Measurements from ENCODE around the gene MPV17.
"Not testable (repeated sequence)": the region's sequence is repeated elsewhere in the genome, so short reads cannot be mapped to it uniquely, and the experiment has no call there.

Gene MPV17

DNA sequence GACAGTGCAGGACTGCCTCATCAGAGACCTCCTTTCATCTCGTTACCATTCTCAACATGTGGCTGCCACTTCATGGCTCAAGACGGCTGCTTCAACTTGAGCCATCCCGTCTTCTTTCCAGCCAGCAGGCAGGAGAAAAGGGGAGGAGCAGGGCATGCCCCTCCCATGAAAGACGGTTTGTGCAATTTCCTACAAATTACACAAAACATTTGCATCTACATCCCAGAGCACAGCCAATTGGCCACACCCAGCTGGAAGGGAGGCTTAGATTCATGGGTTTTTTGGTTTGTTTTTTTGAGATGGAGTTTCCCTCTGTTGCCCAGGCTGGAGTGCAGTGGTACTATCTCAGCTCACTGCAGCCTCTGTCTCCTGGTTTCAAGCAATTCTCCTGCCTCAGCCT is 26.4 kb downstream of the MPV17 start:
- no peak for DNase-seq

GRCh38 chr2:27294928-27295327 is 28.0 kb downstream of the MPV17 start:
- DNase-seq: no peak

GRCh38 chr2:27291865-27292264 is 31.0 kb downstream of the MPV17 start:
- no peak for DNase-seq

DNA sequence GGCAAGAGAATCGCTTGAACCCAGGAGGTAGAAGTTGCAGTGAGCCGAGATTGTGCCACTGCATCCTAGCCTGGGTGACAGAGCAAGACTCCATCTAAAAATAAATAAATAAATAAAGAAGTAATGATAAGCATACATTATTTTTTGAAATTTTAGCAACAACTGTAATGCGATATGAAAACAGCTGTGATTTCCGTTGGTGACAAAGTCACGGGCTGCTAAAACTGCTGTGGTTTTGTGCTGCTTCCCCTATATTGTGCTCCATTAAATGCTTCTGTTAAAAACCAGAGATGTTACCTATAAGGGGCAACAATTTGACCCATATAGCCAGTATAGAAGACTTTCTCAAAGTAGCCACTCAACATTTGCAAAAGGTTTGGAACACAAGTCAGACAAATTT is 32.3 kb downstream of the MPV17 start:
- DNase-seq: no peak

DNA sequence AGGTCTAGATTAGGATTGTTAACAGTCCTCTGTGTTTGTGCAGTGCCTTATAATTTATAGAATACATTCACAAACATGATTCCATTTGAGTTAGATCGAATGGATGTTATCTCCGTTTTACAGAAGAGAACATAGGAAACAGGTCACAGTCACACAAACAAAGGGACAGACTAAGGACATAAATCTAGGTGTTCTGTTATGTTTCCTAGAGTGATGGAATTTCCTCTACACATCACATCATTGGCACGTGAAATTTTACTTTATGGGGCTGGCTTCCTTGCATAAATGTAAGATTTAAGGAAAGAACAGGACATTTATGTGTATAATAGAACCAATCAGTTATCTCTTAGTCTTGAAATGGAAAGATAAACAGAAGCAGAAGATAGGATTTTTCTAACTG is 34.3 kb downstream of the MPV17 start:
- no peak for DNase-seq

DNA sequence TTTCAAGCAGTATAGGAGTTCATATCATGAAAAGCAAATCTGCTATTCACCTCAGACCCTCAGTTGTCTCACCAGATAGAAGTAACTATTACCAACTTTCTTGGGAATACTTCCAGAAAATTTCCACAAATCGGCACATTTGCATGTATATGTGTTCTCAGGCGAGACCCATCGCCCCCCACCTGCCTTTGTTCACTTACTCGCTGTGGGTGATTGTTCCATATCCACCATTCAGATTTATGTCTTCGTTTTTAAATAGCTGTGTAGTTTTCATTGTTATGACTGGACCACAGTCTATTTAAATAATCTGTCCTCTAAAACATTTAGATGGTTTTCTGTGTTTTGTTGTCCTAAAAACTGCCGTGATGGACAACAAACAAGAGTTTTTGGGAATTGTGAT is 37.4 kb downstream of the MPV17 start:
- DNase-seq: no peak

GRCh38 chr2:27284996-27285395 is 37.9 kb downstream of the MPV17 start:
- DNase-seq: no peak

GRCh38 chr2:27282892-27283291 is 40.0 kb downstream of the MPV17 start:
- DNase-seq: no peak

DNA sequence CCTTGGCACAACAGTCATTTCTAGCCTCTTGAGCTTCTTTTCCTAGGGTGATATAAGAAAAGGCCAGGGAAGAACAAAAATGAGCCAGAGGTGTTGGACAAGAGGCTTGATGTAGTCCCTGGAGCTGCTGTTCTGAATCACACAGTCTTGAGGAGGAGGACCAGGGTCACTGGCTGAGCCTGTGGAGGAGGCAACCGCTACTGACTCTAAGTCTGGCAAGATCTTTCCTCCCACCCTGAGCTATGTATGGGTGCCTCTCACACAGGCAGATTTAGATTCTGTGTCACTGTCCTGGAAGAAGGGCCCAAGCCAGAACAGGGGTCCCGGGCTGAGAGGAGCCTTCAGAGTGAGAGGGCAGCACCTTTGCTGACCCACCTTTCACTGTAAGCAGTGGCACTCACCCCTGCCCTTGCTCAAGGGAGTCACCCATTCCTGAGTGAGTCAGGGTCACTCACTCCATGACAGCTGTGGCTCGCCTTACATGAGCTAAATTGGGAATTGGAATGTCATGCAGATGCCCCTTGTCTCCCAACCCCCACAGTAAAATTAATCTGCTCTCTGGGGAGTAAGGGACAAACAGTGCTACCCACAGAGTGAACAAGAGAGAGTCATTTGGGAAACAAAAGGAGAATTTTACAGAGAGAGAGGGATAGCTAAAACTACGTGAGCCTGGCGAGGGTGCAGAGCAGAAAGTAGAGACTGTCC is 40.9 kb downstream of the MPV17 start, which contains the start of gene TRIM54:
TRIM54 (plus strand) TSS at position 575 of the 705 bp plus-strand sequence. CDS start 303 bp downstream, outside the sequence.
- no peak for DNase-seq

DNA sequence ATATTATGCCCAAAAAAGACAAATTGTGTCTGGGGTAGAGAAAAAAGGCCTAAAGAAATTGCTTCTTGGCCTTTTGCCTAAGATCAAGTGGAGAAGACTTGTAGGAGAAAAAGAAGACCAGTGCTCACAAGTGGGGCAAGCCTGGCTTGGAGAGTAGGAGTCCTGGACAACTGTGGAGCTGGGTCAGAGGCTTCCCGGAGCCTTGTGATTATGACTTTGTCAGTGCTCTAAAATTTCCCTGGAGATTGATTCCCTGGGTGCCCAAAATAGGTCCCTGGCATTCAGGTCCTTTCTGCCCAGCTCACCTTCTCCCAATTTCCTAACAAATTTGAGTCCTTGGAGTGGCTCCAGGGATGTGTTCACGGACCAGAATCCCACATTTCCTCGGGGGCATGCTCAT is 41.5 kb downstream of the MPV17 start:
- no peak for DNase-seq

DNA sequence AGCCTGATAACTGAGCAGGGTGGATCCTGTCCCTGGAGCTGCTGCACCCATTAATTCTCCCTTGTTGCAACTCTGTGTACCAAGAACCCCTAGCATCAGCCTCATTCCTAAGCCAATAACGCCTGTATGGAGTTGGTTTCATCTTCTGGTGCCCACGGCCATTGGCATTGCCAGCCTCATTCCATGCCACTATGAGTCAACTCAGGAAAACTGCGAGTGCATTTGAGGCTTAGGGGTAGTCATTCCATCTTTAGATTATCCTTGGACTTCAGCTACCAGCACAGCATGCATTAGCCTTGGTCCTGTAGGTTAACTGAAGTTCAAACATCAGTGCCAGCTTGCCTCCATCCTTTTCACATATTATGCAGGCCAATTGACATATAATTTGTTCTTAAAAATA is 42.1 kb downstream of the MPV17 start:
- DNase-seq: no peak

DNA sequence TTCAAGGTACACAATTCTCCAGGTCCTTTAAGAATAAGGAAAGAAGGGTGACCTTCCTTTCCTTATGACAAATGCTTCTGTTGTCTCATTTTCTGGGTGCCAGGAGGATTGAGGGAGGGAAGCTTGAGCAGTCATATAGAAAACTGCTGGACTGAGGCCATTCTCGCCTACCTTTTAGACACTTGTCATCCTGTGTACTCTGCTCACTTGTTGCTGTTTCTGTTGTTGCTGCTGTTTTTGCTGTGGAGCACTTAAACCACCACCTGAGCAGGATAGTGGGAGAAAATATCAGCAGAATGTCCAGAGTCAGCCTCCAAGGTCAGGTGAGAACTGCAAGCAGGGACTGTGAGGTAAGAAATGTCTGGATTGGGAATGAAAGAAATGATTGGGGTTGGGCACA is 44.9 kb downstream of the MPV17 start:
- no peak for DNase-seq

DNA sequence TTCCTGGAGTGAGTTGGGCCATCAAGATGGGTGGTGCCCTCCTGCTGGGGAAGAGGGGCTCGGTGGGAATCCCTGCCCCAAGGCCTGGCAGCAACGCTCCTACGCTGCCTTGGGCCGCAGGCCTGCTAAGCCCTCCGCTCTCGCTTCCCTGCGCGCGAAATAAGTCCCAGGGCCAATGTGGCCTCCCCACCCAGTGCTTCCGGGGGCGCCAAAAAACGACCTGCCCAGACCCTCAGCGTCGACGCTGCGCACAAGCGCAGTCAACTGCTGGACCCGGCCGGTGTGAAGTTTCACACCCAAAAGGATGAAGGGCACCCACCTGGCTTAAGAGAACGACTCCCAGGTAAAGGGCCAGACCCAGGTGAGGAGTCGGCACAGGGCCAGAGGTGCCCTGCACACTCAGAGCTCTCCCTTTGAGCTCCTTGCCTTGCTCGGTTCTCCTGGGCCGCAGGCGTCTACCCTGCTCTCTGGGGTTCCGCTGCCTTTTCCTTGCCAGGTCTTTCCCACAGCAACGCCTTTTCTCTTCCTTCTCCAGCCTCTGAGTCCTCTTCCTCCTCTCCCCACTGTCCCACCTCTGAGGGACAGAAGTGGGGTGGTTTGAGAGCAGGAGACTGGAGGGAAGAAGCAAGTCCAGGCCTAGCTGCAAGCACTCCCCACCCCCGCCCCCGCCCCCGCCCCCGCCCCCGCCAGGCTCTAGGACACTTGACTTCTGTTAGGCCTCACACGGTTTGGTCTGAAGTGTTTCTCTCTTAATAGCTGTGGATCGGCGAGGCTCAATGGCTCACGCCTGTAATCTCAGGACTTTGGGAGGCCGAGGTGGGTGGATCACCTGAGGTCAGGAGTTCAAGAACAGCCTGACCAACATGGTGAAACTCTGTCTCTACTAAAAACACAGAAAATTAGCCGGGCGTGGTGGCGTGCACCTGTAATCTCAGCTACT is 47.4 kb downstream of the MPV17 start, which contains the start of gene DNAJC5G:
DNAJC5G (plus strand) TSS at position 223 of the 940 bp plus-strand sequence. CDS start 1,296 bp downstream, outside the sequence.
- no peak for DNase-seq

DNA sequence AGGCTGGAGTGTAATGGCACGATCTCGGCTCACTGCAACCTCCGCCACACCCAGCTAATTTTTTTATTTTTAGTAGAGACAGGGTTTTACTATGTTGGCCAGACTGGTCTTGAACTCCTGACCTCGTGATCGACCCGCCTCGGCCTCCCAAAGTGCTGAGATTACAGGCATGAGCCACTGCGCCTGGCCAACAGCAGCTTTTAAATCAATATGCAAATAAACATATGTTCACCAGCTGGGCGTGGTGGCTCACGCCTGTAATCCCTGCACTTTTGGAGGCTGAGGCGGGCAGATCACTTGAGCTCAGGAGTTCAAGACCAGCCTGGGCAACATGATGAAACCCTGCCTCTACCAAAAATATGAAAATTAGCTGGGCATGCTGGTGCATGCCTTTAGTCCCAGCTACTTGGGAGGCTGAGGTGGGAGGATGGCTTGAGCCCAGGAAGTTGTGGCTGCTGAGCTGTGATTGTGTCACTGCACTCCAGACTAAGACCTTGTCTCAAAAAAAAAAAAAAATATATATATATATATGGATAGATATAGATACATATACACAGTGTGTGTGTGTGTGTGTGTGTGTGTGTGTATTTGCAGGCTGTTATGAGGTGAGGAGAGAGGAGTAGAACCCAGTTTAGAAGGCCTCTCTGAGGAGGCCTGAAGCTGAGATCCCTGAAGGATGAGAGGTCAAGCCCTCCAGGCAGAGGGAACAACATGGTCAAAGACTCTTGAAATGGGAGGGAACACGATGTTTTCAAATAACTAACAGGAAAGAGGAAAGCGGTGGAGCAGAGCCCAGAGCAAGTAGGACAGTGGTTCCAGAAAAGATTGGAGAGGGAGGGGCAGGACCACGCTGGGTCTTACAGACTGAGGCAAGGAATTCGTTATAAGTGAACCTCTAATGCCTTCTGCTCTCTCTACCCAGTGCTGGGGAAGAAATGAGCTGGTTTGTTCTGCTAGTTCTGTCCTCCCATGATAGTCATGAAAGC is 50.1 kb downstream of the MPV17 start:
- not testable (repeated sequence) for DNase-seq

GRCh38 chr2:27271631-27272340 is 51.1 kb downstream of the MPV17 start:
- DNase-seq: no peak

- no peak for DNase-seq
These were observed 52.2 kb downstream of the MPV17 start for GRCh38 chr2:27270670-27271069.

- DNase-seq: no peak
These were observed 52.8 kb downstream of the MPV17 start for GRCh38 chr2:27270131-27270530.

DNA sequence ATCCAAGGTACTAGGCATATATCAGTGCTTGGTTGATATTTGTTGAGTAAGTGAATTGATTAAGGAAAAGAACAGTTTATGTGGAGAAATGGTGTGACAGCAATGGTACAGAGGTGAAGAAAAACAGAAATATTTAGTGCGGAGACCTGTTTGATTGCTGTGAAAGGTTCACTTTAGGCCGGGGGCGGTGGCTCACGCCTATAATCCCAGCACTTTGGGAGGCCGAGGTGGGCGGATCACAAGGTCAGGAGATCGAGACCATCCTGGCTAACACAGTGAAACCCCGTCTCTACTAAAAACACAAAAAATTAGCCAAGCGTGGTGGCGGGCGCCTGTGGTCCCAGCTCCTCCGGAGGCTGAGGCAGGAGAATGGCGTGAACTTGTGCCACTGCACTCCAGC is 54.6 kb downstream of the MPV17 start:
- not testable (repeated sequence) for DNase-seq

- no peak for DNase-seq
These were observed 57.4 kb downstream of the MPV17 start for GRCh38 chr2:27265536-27265870.

- peak; percentile 50 for DNase-seq
These were observed 58.0 kb downstream of the MPV17 start for GRCh38 chr2:27264753-27265535.

DNA sequence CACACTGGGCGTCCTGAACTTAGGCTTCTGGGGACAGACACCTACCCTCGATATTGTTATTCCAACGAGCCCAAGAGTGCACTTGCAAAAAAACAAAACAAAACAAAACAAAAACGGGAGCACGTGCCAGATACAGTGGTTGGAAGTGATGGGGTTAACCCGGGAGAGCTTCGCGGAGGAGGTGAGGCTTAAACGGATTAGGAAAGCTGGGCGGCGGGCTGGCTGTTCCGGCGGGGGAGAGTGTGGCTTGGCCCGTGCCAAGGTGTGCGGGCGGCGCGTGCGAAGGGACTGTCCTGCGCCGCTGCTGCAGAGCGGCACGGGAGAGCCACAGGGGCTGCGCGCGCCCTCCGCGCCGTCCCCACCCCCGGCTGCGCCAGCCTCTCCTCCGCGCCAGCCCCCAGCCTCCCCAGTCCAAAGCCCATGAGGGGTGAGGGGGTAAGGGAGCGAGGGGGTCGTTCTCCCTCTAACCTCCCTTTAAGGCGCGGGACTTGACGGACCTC is 58.6 kb downstream of the MPV17 start:
- no peak for DNase-seq

All from activated CD4-positive, alpha-beta T cell treated with anti-CD3 and anti-CD28 coated beads for 1 hour (primary cell).